KMS-11 (cell line): ENCODE results near the gene WAPL.
"Not testable (repeated sequence)": the region's sequence is repeated elsewhere in the genome, so short reads cannot be mapped to it uniquely, and the experiment has no call there.

Experiments used
- H2AFZ ChIP-seq: fragments of 200-600 bp; sonication (generic); 2 replicates; pipeline ENCODE4 v1.6.1; 2016; ENCODE audit warnings: antibody characterized with exemption, mixed run types, low read depth
- H3K27ac ChIP-seq: fragments of 200-600 bp; sonication (generic); 2 replicates; pipeline ENCODE4 v1.6.1; 2016; ENCODE audit warnings: mild to moderate bottlenecking, mixed run types
- H3K27me3 ChIP-seq: fragments of 200-600 bp; sonication (generic); 2 replicates; pipeline ENCODE4 v1.6.1; 2017; ENCODE audit warnings: mild to moderate bottlenecking, low read depth, mixed run types, moderate library complexity; ENCODE audit not compliant: insufficient read depth
- H3K36me3 ChIP-seq: fragments of 200-600 bp; sonication (generic); 2 replicates; pipeline ENCODE4 v1.6.1; 2017; ENCODE audit warnings: mild to moderate bottlenecking, mixed run types; ENCODE audit not compliant: insufficient read depth
- H3K4me1 ChIP-seq: fragments of 200-600 bp; sonication (generic); 2 replicates; pipeline ENCODE4 v1.6.1; 2016; ENCODE audit warnings: mild to moderate bottlenecking, low read depth, mixed run types; ENCODE audit not compliant: poor library complexity, severe bottlenecking
- H3K4me2 ChIP-seq: fragments of 200-600 bp; sonication (generic); 2 replicates; pipeline ENCODE4 v1.7.0; 2016; ENCODE audit warnings: mild to moderate bottlenecking, mixed run types
- H3K4me3 ChIP-seq: fragments of 200-600 bp; sonication (generic); IDR thresholded peaks from 2 replicates; pipeline ENCODE4 v1.6.1; 2017; ENCODE audit warnings: low read depth, low read length, mixed read lengths; ENCODE audit not compliant: insufficient read depth
- H3K79me2 ChIP-seq: fragments of 200-600 bp; sonication (generic); 2 replicates; pipeline ENCODE4 v1.6.1; 2016; ENCODE audit warnings: low read depth, mixed run types; ENCODE audit not compliant: insufficient read depth
- H3K9ac ChIP-seq: fragments of 200-600 bp; sonication (generic); 2 replicates; pipeline ENCODE4 v1.6.1; 2016; ENCODE audit warnings: mild to moderate bottlenecking, mixed run types
- H4K20me1 ChIP-seq: fragments of 200-600 bp; sonication (generic); 2 replicates; pipeline ENCODE4 v1.6.1; 2016; ENCODE audit warnings: mild to moderate bottlenecking, mixed run types; ENCODE audit not compliant: insufficient read depth
- CTCF ChIP-seq: fragments of 200-600 bp; sonication (generic); conservative IDR thresholded peaks from 2 replicates; pipeline ENCODE4 v1.6.1; 2017; ENCODE audit warnings: low read depth, mild to moderate bottlenecking, antibody characterized with exemption, low read length, moderate library complexity, mixed read lengths

Gene WAPL

GRCh38 chr10:86547296-86547695 lies 25.7 kb upstream of the WAPL start:
- no peaks in the 10 kb centered on the region for H3K36me3 ChIP-seq
- H3K79me2 ChIP-seq, result no peaks in the 10 kb centered on the region
- no peaks in the 10 kb centered on the region for H3K27me3 ChIP-seq
- no peaks in the 10 kb centered on the region for H3K4me1 ChIP-seq
- no peak overlapping the region for H3K4me2 ChIP-seq
- no peak for TF ChIP-seq CTCF
- H3K9ac ChIP-seq, result no peak overlapping the region
- H4K20me1 ChIP-seq, result no peaks in the 10 kb centered on the region
- no peak overlapping the region for H3K27ac ChIP-seq
- no peak overlapping the region for H3K4me3 ChIP-seq
- no peak overlapping the region for H2AFZ ChIP-seq

GRCh38 chr10:86545101-86545500 lies 23.5 kb upstream of the WAPL start:
- no peak overlapping the region for H3K27ac ChIP-seq
- H3K4me2 ChIP-seq, result no peak overlapping the region
- no peak overlapping the region for H3K4me3 ChIP-seq
- no peaks in the 10 kb centered on the region for H3K36me3 ChIP-seq
- H3K4me1 ChIP-seq, result no peaks in the 10 kb centered on the region
- no peaks in the 10 kb centered on the region for H3K27me3 ChIP-seq
- no peak overlapping the region for H2AFZ ChIP-seq
- no peaks in the 10 kb centered on the region for H4K20me1 ChIP-seq
- H3K9ac ChIP-seq, result no peak overlapping the region
- no peaks in the 10 kb centered on the region for H3K79me2 ChIP-seq
- no peak for TF ChIP-seq CTCF

GRCh38 chr10:86540016-86540415 lies 18.4 kb upstream of the WAPL start:
- H3K27ac ChIP-seq, result no peak overlapping the region
- H3K36me3 ChIP-seq, result no peaks in the 10 kb centered on the region
- H3K4me1 ChIP-seq, result peaks cover 5% of the 10 kb centered on the region
- H2AFZ ChIP-seq, result no peak overlapping the region
- TF ChIP-seq CTCF, result no peak
- no peak overlapping the region for H3K9ac ChIP-seq
- H3K4me2 ChIP-seq, result no peak overlapping the region
- no peaks in the 10 kb centered on the region for H3K79me2 ChIP-seq
- H3K27me3 ChIP-seq, result no peaks in the 10 kb centered on the region
- H3K4me3 ChIP-seq, result no peak overlapping the region
- no peaks in the 10 kb centered on the region for H4K20me1 ChIP-seq

GRCh38 chr10:86538547-86538946 lies 17.0 kb upstream of the WAPL start:
- no peak overlapping the region for H2AFZ ChIP-seq
- H3K4me2 ChIP-seq, result no peak overlapping the region
- no peak overlapping the region for H3K4me3 ChIP-seq

GRCh38 chr10:86538040-86538439 lies 16.4 kb upstream of the WAPL start:
- not testable (repeated sequence) for H3K36me3 ChIP-seq, H3K79me2 ChIP-seq, H3K9ac ChIP-seq, H3K27ac ChIP-seq, H4K20me1 ChIP-seq, H3K4me2 ChIP-seq, H2AFZ ChIP-seq, H3K4me1 ChIP-seq, H3K27me3 ChIP-seq, H3K4me3 ChIP-seq

More at GRCh38 chr10:86538547-86538946, 17.0 kb upstream of the WAPL start:
- no peak overlapping the region for H3K9ac ChIP-seq
- peaks cover 5% of the 10 kb centered on the region for H3K4me1 ChIP-seq
- no peaks in the 10 kb centered on the region for H3K79me2 ChIP-seq
- TF ChIP-seq CTCF, result no peak
- no peaks in the 10 kb centered on the region for H3K36me3 ChIP-seq
- H3K27ac ChIP-seq, result no peak overlapping the region
- no peaks in the 10 kb centered on the region for H3K27me3 ChIP-seq
- no peaks in the 10 kb centered on the region for H4K20me1 ChIP-seq
